Neutrophil (primary cell): ENCODE results near the gene PEX11B.
A peak's percentile ranks its signal among the peaks of the same experiment; 100 is the strongest.

Experiments
- H3K27ac ChIP-seq: fragments of 200-600 bp; sonication (generic); 2 replicates; pipeline ENCODE4 v1.5.1; 2016; ENCODE audit warnings: mild to moderate bottlenecking, moderate library complexity
- H3K27me3 ChIP-seq: fragments of 200-600 bp; sonication (generic); 2 replicates; pipeline ENCODE4 v1.6.0; 2016; ENCODE audit warnings: mild to moderate bottlenecking
- H3K36me3 ChIP-seq: fragments of 200-600 bp; sonication (generic); 2 replicates; pipeline ENCODE4 v1.5.1; 2017
- H3K4me1 ChIP-seq, 2 experiments: fragments of 200-600 bp in 1 of 2; sonication (generic) in 1 of 2; 1 replicate in 1 of 2; 2 replicates in 1 of 2; pipeline versions ENCODE4 v1.5.1 to v1.6.1; 2013 to 2016; ENCODE audit warnings: low read depth in 1 of 2, low read length in 1 of 2, mild to moderate bottlenecking in 1 of 2, moderate library complexity in 1 of 2; ENCODE audit not compliant: control insufficient read depth in 1 of 2, insufficient read depth in 1 of 2
- H3K4me3 ChIP-seq, 2 experiments: fragments of 200-600 bp in 1 of 2; sonication (generic) in 1 of 2; 1 replicate in 1 of 2; 2 replicates in 1 of 2; pipeline ENCODE4 v1.5.1; 2013 to 2016; ENCODE audit warnings: low read depth in 1 of 2, low read length in 1 of 2, mild to moderate bottlenecking in 1 of 2, moderate library complexity in 1 of 2
- H3K9me3 ChIP-seq: fragments of 200-600 bp; sonication (generic); 2 replicates; pipeline ENCODE4 v1.5.1; 2016
- CTCF ChIP-seq: fragments of 200-600 bp; sonication (generic); IDR thresholded peaks from 2 replicates; pipeline ENCODE4 v1.5.1; 2016; ENCODE audit warnings: antibody characterized with exemption

Gene PEX11B

GRCh38 chr1:145885738-145886287 is 32.7 kb downstream of the PEX11B start, which contains the start of gene ANKRD35:
Gene ANKRD35, minus strand, starts transcription at chr1:145885866. Its CDS starts 108 bp downstream, at chr1:145885758.
- H3K4me1 ChIP-seq, result peaks cover 10 to 16% of the 10 kb centered on the region in 2 experiments
- peak within 1 kb of the TSS; percentile 80 to 88 for H3K4me3 ChIP-seq
- no peaks in the 10 kb centered on the region for H3K9me3 ChIP-seq
- H3K27ac ChIP-seq, result no peak within 1 kb of the TSS
- H3K27me3 ChIP-seq, result peaks cover 26% of the 10 kb centered on the region
- no peaks in the 10 kb centered on the region for H3K36me3 ChIP-seq
- no peak for TF ChIP-seq CTCF

- H3K27me3 ChIP-seq, result peaks cover 26% of the 10 kb centered on the region
- no peaks in the 10 kb centered on the region for H3K36me3 ChIP-seq
- H3K9me3 ChIP-seq, result no peaks in the 10 kb centered on the region
- peaks cover 10 to 16% of the 10 kb centered on the region in 2 experiments for H3K4me1 ChIP-seq
- H3K4me3 ChIP-seq, result no peak overlapping the region
- TF ChIP-seq CTCF, result no peak
- no peak overlapping the region for H3K27ac ChIP-seq
These were observed 33.8 kb downstream of the PEX11B start for GRCh38 chr1:145884675-145885074.

- Histone ChIP-seq H3K36me3 (no peaks in the 10 kb centered on the region), H3K4me1 (peaks cover 0 to under 1% of the 10 kb centered on the region in 2 experiments), H3K4me3 (no peak overlapping the region), H3K9me3 (no peaks in the 10 kb centered on the region), H3K27ac (no peak overlapping the region), H3K27me3 (peaks cover 23% of the 10 kb centered on the region)
- TF ChIP-seq CTCF, result no peak
These were observed 38.7 kb downstream of the PEX11B start for GRCh38 chr1:145879775-145880174.

GRCh38 chr1:145878724-145879123 is 39.8 kb downstream of the PEX11B start:
- H3K4me1 ChIP-seq, result no peaks in the 10 kb centered on the region
- peaks cover 23% of the 10 kb centered on the region for H3K27me3 ChIP-seq
- TF ChIP-seq CTCF, result no peak
- no peak overlapping the region for H3K4me3 ChIP-seq
- no peaks in the 10 kb centered on the region for H3K36me3 ChIP-seq
- H3K9me3 ChIP-seq, result no peaks in the 10 kb centered on the region
- H3K27ac ChIP-seq, result no peak overlapping the region

GRCh38 chr1:145877923-145878486 is 40.5 kb downstream of the PEX11B start:
- Histone ChIP-seq H3K4me1 (no peaks in the 10 kb centered on the region), H3K36me3 (no peaks in the 10 kb centered on the region), H3K27me3 (peaks cover 24% of the 10 kb centered on the region), H3K27ac (no peak overlapping the region), H3K4me3 (no peak overlapping the region), H3K9me3 (no peaks in the 10 kb centered on the region)
- no peak for TF ChIP-seq CTCF
